GM12878 (cell line): Measurements from ENCODE around the gene ENOX1. TPM values are rescaled to one million over a fixed set of nuclear protein-coding genes. Genes with fewer than 3 reads are reported as not detected.

Experiments
- ATAC-seq: fragments of 200-7000 bp; cut with Tn5 transposase; 3 replicates; pipeline ENCODE4 v1.9.1; 2020; ENCODE audit warnings: mild to moderate bottlenecking, moderate library complexity
- BruUV-seq: library from RNA; stranded (reverse); fragments of 400-500 nt; replicated peaks from 2 replicates; lab custom pipeline; 2021; lab: Mats Ljungman, UMichigan
- CTCF ChIA-PET: fragments of 300-600 bp; sonication (Branson Sonifier 250); formaldehyde crosslinking; extraction: SDS; loops from one replicate; lab custom pipeline; 2021; ENCODE audit warnings: inconsistent platforms; lab: Yijun Ruan, JAX
- POLR2A ChIA-PET: fragments of 350-600 bp; formaldehyde crosslinking; extraction: SDS; loops from one replicate; lab custom pipeline; 2021; ENCODE audit warnings: inconsistent platforms; lab: Charles Lee
- RAD21 ChIA-PET: fragments of 300-600 bp; sonication (Branson Sonifier 250); formaldehyde crosslinking; loops from one replicate; lab custom pipeline; 2023; ENCODE audit warnings: antibody characterized with exemption; ENCODE audit not compliant: unreplicated experiment; lab: Charles Lee
- SMC1A ChIA-PET: fragments of 300-600 bp; sonication (Branson Sonifier 250); formaldehyde crosslinking; loops from one replicate; lab custom pipeline; 2023; ENCODE audit not compliant: unreplicated experiment, uncharacterized antibody; lab: Charles Lee
- DNase-seq: peaks from one replicate; pipeline ENCODE4 v3.0.0-alpha.2; 2011; ENCODE audit warnings: low read depth, low spot score
- FAIRE-seq: peaks from 3 replicates; lab custom pipeline; 2011; peaks lifted over from hg19 to GRCh38; lab: Jason Lieb, UNC
- H2AFZ ChIP-seq: 2 replicates; pipeline ENCODE4 v1.6.0; 2011; ENCODE audit warnings: low read depth, low read length, control low read depth; ENCODE audit not compliant: control insufficient read depth
- H3K27ac ChIP-seq: 2 replicates; pipeline ENCODE4 v1.5.1; 2011; ENCODE audit warnings: control low read depth; ENCODE audit not compliant: control insufficient read depth, insufficient read depth
- H3K27me3 ChIP-seq, 2 experiments: replicated peaks in 1 of 2; 2 replicates each; pipeline versions ENCODE4 v1.6.0 to v1.6.1; 2011; ENCODE audit warnings: low read length in 1 of 2; ENCODE audit not compliant: control insufficient read depth in 2 of 2, insufficient read depth in 2 of 2
- H3K36me3 ChIP-seq, 2 experiments: 2 replicates each; pipeline ENCODE4 v1.5.1; 2011; ENCODE audit warnings: low read length in 1 of 2; ENCODE audit not compliant: control insufficient read depth in 2 of 2, insufficient read depth in 2 of 2
- H3K4me1 ChIP-seq: 2 replicates; pipeline ENCODE4 v1.6.1; 2011; ENCODE audit warnings: mild to moderate bottlenecking, low read length, moderate library complexity, mixed read lengths; ENCODE audit not compliant: control insufficient read depth, insufficient read depth
- H3K4me2 ChIP-seq: 2 replicates; pipeline ENCODE4 v1.6.0; 2011; ENCODE audit warnings: control low read depth; ENCODE audit not compliant: control insufficient read depth, insufficient read depth
- H3K4me3 ChIP-seq: fragments of 200-600 bp; sonication (generic); 2 replicates; pipeline ENCODE4 v1.5.1; 2016
- H3K79me2 ChIP-seq: 2 replicates; pipeline ENCODE4 v1.6.0; 2011; ENCODE audit warnings: low read length; ENCODE audit not compliant: control insufficient read depth, insufficient read depth
- H3K9ac ChIP-seq: 2 replicates; pipeline ENCODE4 v1.8.0; 2011; ENCODE audit warnings: low read length, control low read depth, mixed read lengths; ENCODE audit not compliant: control insufficient read depth, insufficient read depth
- H3K9me3 ChIP-seq: replicated peaks from 3 replicates; pipeline ENCODE4 v1.5.1; 2011; ENCODE audit warnings: mild to moderate bottlenecking, low read length; ENCODE audit not compliant: control insufficient read depth, insufficient read depth
- H4K20me1 ChIP-seq: 2 replicates; pipeline ENCODE4 v1.6.0; 2011; ENCODE audit not compliant: control insufficient read depth, insufficient read depth
- CHD1 ChIP-seq: IDR thresholded peaks from 2 replicates; pipeline ENCODE4 v1.6.1; 2012; ENCODE audit warnings: low read depth, low read length, improper control_type of control experiment
- CHD2 ChIP-seq: IDR thresholded peaks from 2 replicates; pipeline ENCODE4 v1.6.1; 2011; ENCODE audit warnings: low read depth, low read length, improper control_type of control experiment, borderline replicate concordance
- CUX1 ChIP-seq: IDR thresholded peaks from 2 replicates; pipeline ENCODE4 v1.6.1; 2012; ENCODE audit warnings: improper control_type of control experiment, low read depth, low read length; ENCODE audit not compliant: insufficient replicate concordance
- EGR1 ChIP-seq, 2 experiments: IDR thresholded peaks; 1 replicate in 1 of 2; 2 replicates in 1 of 2; pipeline ENCODE4 v1.6.1; 2011 to 2012; ENCODE audit warnings: low read depth in 2 of 2, low read length in 2 of 2, borderline replicate concordance in 1 of 2, mild to moderate bottlenecking in 1 of 2, moderate library complexity in 1 of 2
- ETV6 ChIP-seq, 2 experiments: fragments of 450-650 bp in 1 of 2; IDR thresholded peaks in 1 of 2; conservative IDR thresholded peaks in 1 of 2; 2 replicates each; pipeline ENCODE4 v1.6.1; 2014; ENCODE audit warnings: antibody characterized with exemption in 1 of 2, borderline replicate concordance in 1 of 2, low read depth in 1 of 2, mild to moderate bottlenecking in 1 of 2, moderate library complexity in 1 of 2
- HDAC6 ChIP-seq: fragments of 200-600 bp; sonication (generic); IDR thresholded peaks from one replicate; pipeline ENCODE4 v1.8.0; 2017; ENCODE audit warnings: antibody characterized with exemption; ENCODE audit not compliant: unreplicated experiment
- HDGF ChIP-seq: fragments of 450-650 bp; IDR thresholded peaks from 2 replicates; pipeline ENCODE4 v1.6.1; 2016; ENCODE audit warnings: antibody characterized with exemption
- IRF5 ChIP-seq: fragments of 450-650 bp; IDR thresholded peaks from 2 replicates; pipeline ENCODE4 v1.6.1; 2017; ENCODE audit warnings: borderline replicate concordance
- PAX8 ChIP-seq: fragments of 450-650 bp; IDR thresholded peaks from 2 replicates; pipeline ENCODE4 v1.6.1; 2017; ENCODE audit warnings: mild to moderate bottlenecking, moderate library complexity
- REST ChIP-seq: IDR thresholded peaks from 2 replicates; pipeline ENCODE4 v1.6.1; 2012; ENCODE audit warnings: mild to moderate bottlenecking, low read depth, low read length
- SREBF1 ChIP-seq: IDR thresholded peaks from 2 replicates; pipeline ENCODE4 v1.6.1; 2012; ENCODE audit warnings: mild to moderate bottlenecking, low read length
- SUZ12 ChIP-seq: fragments of 200-600 bp; sonication (generic); IDR thresholded peaks from one replicate; pipeline ENCODE4 v1.6.1; 2018; ENCODE audit warnings: antibody characterized with exemption, mild to moderate bottlenecking; ENCODE audit not compliant: unreplicated experiment
- ZBED1 ChIP-seq: IDR thresholded peaks from 2 replicates; pipeline ENCODE4 v1.6.1; 2016; ENCODE audit warnings: borderline replicate concordance
- WGBS: methylation state at CpG from one replicate; pipeline ENCODE4 v1.1.6; 2016; ENCODE audit warnings: low lambda C conversion rate; ENCODE audit not compliant: insufficient replicate concordance, insufficient coverage; ENCODE audit errors: missing lambda C conversion rate; 5-methylcytosine and 5-hydroxymethylcytosine counted together
- in situ Hi-C: fragments of 300-500 bp; cut with MboI; formaldehyde crosslinking; loops from 9 replicates; pipeline ENCODE4 v1.14.3; 2018; ENCODE audit warnings: mixed read lengths
- intact Hi-C: fragments of 100-400 bp; cut with micrococcal nuclease; formaldehyde crosslinking; loops from one replicate; pipeline ENCODE4 v1.14.2; 2022; ENCODE audit not compliant: unreplicated experiment
- polyA plus RNA-seq, 11 experiments: library from polyadenylated mRNA; depleted of rRNA in 4 of 11; unstranded in 6 of 11; stranded (reverse) in 5 of 11; fragments of >200 nt; fragmentation: Nextera tagmentation in 4 of 11; fragmentation: Illumina TruSeq in 1 of 11; extraction: Ambion mirVana in 4 of 11; extraction: Trizol in 1 of 11; gene quantifications; 1 replicate in 1 of 11; 2 replicates in 10 of 11; pipeline versions ENCODE4 v1.2.1 to v1.2.3, GENCODE V29; 2011 to 2016; ENCODE audit warnings: inconsistent platforms in 2 of 11, missing spikeins in 2 of 11, low read depth in 1 of 11
- total RNA-seq, 4 experiments: library from RNA; depleted of rRNA in 3 of 4; stranded (reverse); fragments of >200 nt in 3 of 4; fragmentation: Illumina TruSeq in 1 of 4; extraction: Trizol in 1 of 4; gene quantifications; 2 replicates each; pipeline versions ENCODE4 v1.2.1 to v1.2.3, GENCODE V29; 2013 to 2021

The ENOX1 gene
- total and polyA plus RNA-seq, 10 of the 15 experiments (the other 5 are each of a cell fraction or from before 2014, with no cell fraction given), result 0.11 to 0.26 (median 0.15) TPM

GRCh38 chr13:43264458-43264857, 522.3 kb downstream of the ENOX1 start (continued):
- TF ChIP-seq SREBF1 (no peak), ZBED1 (no peak), CHD1 (no peak), CUX1 (no peak), ETV6 (conservative IDR thresholded peaks at IDR 0.05 in 1 of 2, IDR thresholded peaks at IDR 0.05 in 1 of 2; ENCODE audit: borderline replicate concordance in 1 of 2, low read depth in 1 of 2) (no peak), SUZ12 (no peak), HDGF (no peak), CHD2 (no peak)

GRCh38 chr13:43263047-43263446, 523.7 kb downstream of the ENOX1 start:
- BruUV-seq, result no TSS peak
- ChIA-PET RAD21 (no interaction called here), CTCF (no interaction called here), SMC1A (interaction anchor here (1.4 kb wide), 1 partner anchor 26 kb away, joined by 4 read pairs; no protein-coding TSS in a partner anchor), POLR2A (no interaction called here)
- H3K4me3 ChIP-seq, result no peak overlapping the region
- no peaks in the 10 kb centered on the region for H3K36me3 ChIP-seq
- H3K4me2 ChIP-seq, result no peak overlapping the region
- ATAC-seq, result peak; percentile 87
- no peak overlapping the region for H2AFZ ChIP-seq
- H3K4me1 ChIP-seq, result peaks cover 12% of the 10 kb centered on the region
- no peaks in the 10 kb centered on the region for H4K20me1 ChIP-seq
- H3K79me2 ChIP-seq, result no peaks in the 10 kb centered on the region
- in situ Hi-C loops (no loop called here), intact Hi-C loops (loop anchor here (10.0 kb wide), 1 partner anchor 288 kb away; no protein-coding TSS in a partner anchor)
- no peaks in the 10 kb centered on the region for H3K27me3 ChIP-seq
- no peak overlapping the region for H3K9ac ChIP-seq
- 61% methylated on average over 2 of the region's 2 CpGs for WGBS
- DNase-seq, result no peak
- H3K27ac ChIP-seq, result no peak overlapping the region
- H3K9me3 ChIP-seq, result no peaks in the 10 kb centered on the region
- no peak for FAIRE-seq
- TF ChIP-seq EGR1 (IDR thresholded peaks at IDR 0.05; ENCODE audit: borderline replicate concordance in 1 of 2, low read depth in 2 of 2, low read length in 2 of 2) (no peak), REST (no peak), CHD1 (no peak), IRF5 (no peak), PAX8 (no peak), HDAC6 (no peak)
